GM23338 (cell line): ENCODE measurements around the gene ARHGEF10L.

Source experiments
- CREB1 ChIP-seq: fragments of 250-450 bp; sonication (Bioruptor Pico); IDR thresholded peaks from 2 replicates; pipeline ENCODE4 v1.5.0; 2020; ENCODE audit warnings: low read depth, mild to moderate bottlenecking, moderate library complexity
- CTCF ChIP-seq, 2 experiments: fragments of 200-600 bp in 1 of 2; sonication (generic) in 1 of 2; conservative IDR thresholded peaks; 2 replicates each; pipeline versions ENCODE4 v1.5.1 to v1.6.1; 2016 to 2017; ENCODE audit warnings: antibody characterized with exemption in 2 of 2, low read depth in 2 of 2, mild to moderate bottlenecking in 2 of 2, moderate library complexity in 1 of 2
- ETS1 ChIP-seq: IDR thresholded peaks from 2 replicates; pipeline ENCODE4 v1.6.1; 2016; ENCODE audit warnings: antibody characterized with exemption
- EZH2 ChIP-seq: fragments of 200-600 bp; sonication (generic); IDR thresholded peaks from one replicate; pipeline ENCODE4 v1.8.0; 2017; ENCODE audit warnings: antibody characterized with exemption, mild to moderate bottlenecking, low read depth; ENCODE audit not compliant: unreplicated experiment
- EZH2phosphoT487 ChIP-seq: fragments of 200-600 bp; sonication (generic); IDR thresholded peaks from one replicate; pipeline ENCODE4 v1.8.1; 2018; ENCODE audit warnings: antibody characterized with exemption; ENCODE audit not compliant: unreplicated experiment
- JUNB ChIP-seq: IDR thresholded peaks from one replicate; pipeline ENCODE4 v1.6.1; 2016; ENCODE audit warnings: antibody characterized with exemption; ENCODE audit not compliant: unreplicated experiment
- POLR2AphosphoS5 ChIP-seq: IDR thresholded peaks from 2 replicates; pipeline ENCODE4 v1.6.1; 2016; ENCODE audit warnings: antibody characterized with exemption, low read depth
- REST ChIP-seq: IDR thresholded peaks from one replicate; pipeline ENCODE4 v1.6.1; 2018; ENCODE audit warnings: antibody characterized with exemption; ENCODE audit not compliant: unreplicated experiment
- STAT1 ChIP-seq: IDR thresholded peaks from one replicate; pipeline ENCODE4 v1.6.1; 2016; ENCODE audit warnings: antibody characterized with exemption; ENCODE audit not compliant: unreplicated experiment
- ZNF114 ChIP-seq: fragments of 250-450 bp; sonication (Bioruptor Pico); IDR thresholded peaks from 2 replicates; pipeline ENCODE4 v1.5.0; 2020; ENCODE audit warnings: mild to moderate bottlenecking, moderate library complexity
- ZNF331 ChIP-seq: fragments of 250-450 bp; sonication (Bioruptor Pico); IDR thresholded peaks from 2 replicates; pipeline ENCODE4 v1.5.0; 2020; ENCODE audit warnings: low read depth, mild to moderate bottlenecking, moderate library complexity

GRCh38 chr1:17558541-17558940 is 19.0 kb downstream of the ARHGEF10L start:
- TF ChIP-seq CREB1 (CRISPR knock-in tag): no peak
- TF ChIP-seq CTCF (conservative IDR thresholded peaks at IDR 0.05; ENCODE audit: low read depth in 2 of 2): no peak
- TF ChIP-seq EZH2: no peak
- TF ChIP-seq ETS1: no peak
- no peak for TF ChIP-seq JUNB
- no peak for TF ChIP-seq EZH2phosphoT487
- no peak for TF ChIP-seq STAT1
- TF ChIP-seq REST: no peak
- TF ChIP-seq POLR2AphosphoS5: no peak
- TF ChIP-seq ZNF114 (CRISPR knock-in tag): no peak
- no peak for TF ChIP-seq ZNF331 (CRISPR knock-in tag)
